Gastroesophageal sphincter (tissue), 4 donors: ENCODE measurements around the gene SAP25. TPM values are rescaled to one million over a fixed set of nuclear protein-coding genes. Genes with fewer than 3 reads are reported as not detected.
A peak's percentile ranks its signal among the peaks of the same experiment; 100 is the strongest.

ENCODE experiments used
- ATAC-seq: fragments of 150-250 bp; one replicate; pipeline ENCODE4 v1.9.1; 2016; ENCODE audit warnings: mild to moderate bottlenecking, moderate library complexity
- H3K27ac ChIP-seq, 4 donors: fragments of 200-600 bp; sonication (generic) in 3 of 4; 1 replicate in 3 of 4; 2 replicates in 1 of 4; pipeline ENCODE4 v1.5.1; 2016 to 2019
- H3K27me3 ChIP-seq: fragments of 200-600 bp; sonication (generic); one replicate; pipeline ENCODE4 v1.5.1; 2019
- H3K36me3 ChIP-seq, 2 donors: fragments of 200-600 bp; sonication (generic); one replicate each; pipeline ENCODE4 v1.5.1; 2019; ENCODE audit warnings: control low read depth in 1 of 2
- H3K4me1 ChIP-seq, 3 donors: fragments of 200-600 bp; sonication (generic); 1 replicate in 2 of 3; 2 replicates in 1 of 3; pipeline ENCODE4 v1.5.1; 2016 to 2019; ENCODE audit warnings: control low read depth in 2 of 3
- H3K4me3 ChIP-seq, 2 donors: fragments of 200-600 bp; sonication (generic); one replicate each; pipeline ENCODE4 v1.5.1; 2019; ENCODE audit warnings: mild to moderate bottlenecking in 1 of 2, moderate library complexity in 1 of 2
- H3K9me3 ChIP-seq, 3 donors: fragments of 200-600 bp; sonication (generic); one replicate each; pipeline ENCODE4 v1.5.1; 2017 to 2019; ENCODE audit warnings: control low read depth in 2 of 3
- CTCF ChIP-seq, 4 experiments: fragments of 200-600 bp in 2 of 4; fragments of 450-650 bp in 2 of 4; sonication (generic) in 1 of 4; IDR thresholded peaks; one replicate each; pipeline ENCODE4 v1.5.1; 2017 to 2019; ENCODE audit warnings: antibody characterized with exemption in 4 of 4, mild to moderate bottlenecking in 2 of 4, moderate library complexity in 2 of 4
- EP300 ChIP-seq: sonication (generic); formaldehyde crosslinking; IDR thresholded peaks from one replicate; pipeline ENCODE4 v1.6.1; 2017; ENCODE audit warnings: antibody characterized with exemption, mild to moderate bottlenecking
- POLR2A ChIP-seq, 2 donors: fragments of 450-650 bp; IDR thresholded peaks; one replicate each; pipeline ENCODE4 v1.6.1; 2017; ENCODE audit warnings: antibody characterized with exemption in 2 of 2, mild to moderate bottlenecking in 2 of 2, moderate library complexity in 1 of 2
- POLR2AphosphoS5 ChIP-seq: sonication (generic); formaldehyde crosslinking; IDR thresholded peaks from one replicate; pipeline ENCODE4 v1.6.1; 2017; ENCODE audit warnings: antibody characterized with exemption
- WGBS, 2 donors: methylation state at CpG; one replicate each; pipeline ENCODE4 v1.1.5; 2018; ENCODE audit warnings: low coverage in 1 of 2; 5-methylcytosine and 5-hydroxymethylcytosine counted together
- total RNA-seq, 4 donors: library from RNA; depleted of rRNA; stranded (reverse); fragments of >200 nt; gene quantifications; one replicate each; pipeline ENCODE4 v1.1.0, GENCODE V29; 2016

Gene SAP25
- total RNA-seq, 4 donors from 2014 or later = 5.6 TPM; not detected in 3

GRCh38 chr7:100547872-100548271, 25.8 kb downstream of the SAP25 start:
- Histone ChIP-seq H3K27me3 (no peaks in the 10 kb centered on the region), H3K4me3 (no peak overlapping the region), H3K4me1 (peaks cover 46 to 70% (median 49%) of the 10 kb centered on the region in 3 donors), H3K27ac (peak overlapping the region; percentile 90 to 98 (median 96)), H3K9me3 (no peaks in the 10 kb centered on the region), H3K36me3 (peaks cover 3 to 39% of the 10 kb centered on the region in 2 donors)
- TF ChIP-seq POLR2A (IDR thresholded peaks at IDR 0.05) = no peak
- peak in 2 of 4 experiments; percentile 29 to 35 for TF ChIP-seq CTCF (IDR thresholded peaks at IDR 0.05)
- WGBS, 2 donors = 22 to 30% methylated on average over 2 of the region's 2 CpGs
- no peak for ATAC-seq

GRCh38 chr7:100546926-100547800, 26.5 kb downstream of the SAP25 start:
- Histone ChIP-seq H3K27ac (peak overlapping the region; percentile 90 to 98 (median 96)), H3K4me1 (peaks cover 46 to 77% (median 49%) of the 10 kb centered on the region in 3 donors), H3K36me3 (peaks cover 0 to 32% of the 10 kb centered on the region in 2 donors), H3K4me3 (no peak overlapping the region), H3K9me3 (no peaks in the 10 kb centered on the region), H3K27me3 (no peaks in the 10 kb centered on the region)
- WGBS, 2 donors = 37 to 65% methylated on average over 3 to 8 of the region's 9 CpGs
- ATAC-seq = no peak
- TF ChIP-seq POLR2AphosphoS5 = no peak

GRCh38 chr7:100546129-100546925, 27.4 kb downstream of the SAP25 start:
- Histone ChIP-seq H3K4me1 (peaks cover 46 to 85% (median 49%) of the 10 kb centered on the region in 3 donors), H3K27me3 (no peaks in the 10 kb centered on the region), H3K9me3 (no peaks in the 10 kb centered on the region), H3K36me3 (peaks cover 0 to 24% of the 10 kb centered on the region in 2 donors), H3K4me3 (no peak overlapping the region), H3K27ac (peak overlapping the region; percentile 90 to 98 (median 96))
- 22 to 33% methylated on average over 9 to 10 of the region's 10 CpGs for whole genome bisulfite sequencing, 2 donors
- no peak for TF ChIP-seq CTCF (IDR thresholded peaks at IDR 0.05)
- TF ChIP-seq EP300 = no peak
- TF ChIP-seq POLR2AphosphoS5 = no peak
- peak; percentile 4 for ATAC-seq

- Histone ChIP-seq H3K36me3 (peaks cover 0 to 17% of the 10 kb centered on the region in 2 donors), H3K9me3 (no peaks in the 10 kb centered on the region), H3K4me3 (no peak overlapping the region), H3K27ac (peak overlapping the region; percentile 90 to 98 (median 96)), H3K4me1 (peaks cover 46 to 92% (median 49%) of the 10 kb centered on the region in 3 donors), H3K27me3 (no peaks in the 10 kb centered on the region)
- 14 to 25% methylated on average over 1 to 2 of the region's 3 CpGs for WGBS, 2 donors
- peak; percentile 90 for ATAC-seq
- peak; percentile 84 for TF ChIP-seq POLR2AphosphoS5
- TF ChIP-seq POLR2A (IDR thresholded peaks at IDR 0.05) = no peak
- peak in 3 of 4 experiments; percentile 22 to 37 (median 26) for TF ChIP-seq CTCF (IDR thresholded peaks at IDR 0.05)
- TF ChIP-seq EP300 = no peak
These were observed 28.2 kb downstream of the SAP25 start for GRCh38 chr7:100545360-100546128.

GRCh38 chr7:100544967-100545359, 28.7 kb downstream of the SAP25 start:
- TF ChIP-seq POLR2AphosphoS5 (peak; percentile 2), CTCF (IDR thresholded peaks at IDR 0.05) (no peak)
- ATAC-seq = peak; percentile 23
- H3K4me1 ChIP-seq = peaks cover 46 to 97% (median 52%) of the 10 kb centered on the region in 3 donors

More at GRCh38 chr7:100544967-100545359, 28.7 kb downstream of the SAP25 start:
- no peaks in the 10 kb centered on the region for H3K9me3 ChIP-seq
- peak overlapping the region; percentile 90 to 98 (median 96) for H3K27ac ChIP-seq
- peaks cover 0 to 11% of the 10 kb centered on the region in 2 donors for H3K36me3 ChIP-seq
- H3K4me3 ChIP-seq = no peak overlapping the region
- WGBS, 2 donors = 0 to 11% methylated on average over 1 of the region's 1 CpG
- H3K27me3 ChIP-seq = no peaks in the 10 kb centered on the region
